Fibroblast of mammary gland (primary cell): ENCODE data around the gene INTS4.
A peak's percentile ranks its signal among the peaks of the same experiment; 100 is the strongest.
"Not testable (repeated sequence)": the region's sequence is repeated elsewhere in the genome, so short reads cannot be mapped to it uniquely, and the experiment has no call there.

Experiments
- DNase-seq: peaks from one replicate; pipeline ENCODE4 v3.0.0-alpha.2; 2010; ENCODE audit warnings: low read depth
- H3K4me3 ChIP-seq: 2 replicates; pipeline ENCODE4 v1.5.1; 2011; ENCODE audit warnings: low read depth, mild to moderate bottlenecking, low read length, moderate library complexity; ENCODE audit not compliant: control insufficient read depth
- CTCF ChIP-seq: conservative IDR thresholded peaks from 2 replicates; pipeline ENCODE4 v1.5.1; 2011; ENCODE audit warnings: low read depth, low read length, inconsistent platforms; ENCODE audit not compliant: control insufficient read depth, insufficient read depth

The INTS4 gene

GRCh38 chr11:77930334-77931208 is 63.9 kb downstream of the INTS4 start:
- H3K4me3 ChIP-seq = not testable (repeated sequence)
- peak; percentile 16 for DNase-seq

GRCh38 chr11:77917713-77918112 is 76.8 kb downstream of the INTS4 start:
- DNase-seq, H3K4me3 ChIP-seq: not testable (repeated sequence)

- peak; percentile 86 for DNase-seq
- not testable (repeated sequence) for H3K4me3 ChIP-seq
Observed at GRCh38 chr11:77914307-77914791, 80.1 kb downstream of the INTS4 start.

GRCh38 chr11:77913608-77914306 is 80.7 kb downstream of the INTS4 start:
- not testable (repeated sequence) for H3K4me3 ChIP-seq, DNase-seq

GRCh38 chr11:77910828-77911227 is 83.6 kb downstream of the INTS4 start:
- DNase-seq, H3K4me3 ChIP-seq: not testable (repeated sequence)

GRCh38 chr11:77909277-77909676 is 85.2 kb downstream of the INTS4 start:
- no peak for DNase-seq
- no peak overlapping the region for H3K4me3 ChIP-seq
- TF ChIP-seq CTCF = no peak

- DNase-seq = no peak
- H3K4me3 ChIP-seq = no peak overlapping the region
- TF ChIP-seq CTCF = no peak
Observed at GRCh38 chr11:77908835-77909234, 85.6 kb downstream of the INTS4 start.

- DNase-seq = not testable (repeated sequence)
Observed at GRCh38 chr11:77894949-77895348, 99.5 kb downstream of the INTS4 start.

GRCh38 chr11:77891703-77892102 is 102.8 kb downstream of the INTS4 start:
- not testable (repeated sequence) for H3K4me3 ChIP-seq, DNase-seq

More at GRCh38 chr11:77894949-77895348, 99.5 kb downstream of the INTS4 start:
- H3K4me3 ChIP-seq = not testable (repeated sequence)

- DNase-seq = peak; percentile 46
- not testable (repeated sequence) for H3K4me3 ChIP-seq
Observed at GRCh38 chr11:77891256-77891655, 103.2 kb downstream of the INTS4 start.

- DNase-seq = peak; percentile 63
- not testable (repeated sequence) for H3K4me3 ChIP-seq
Observed at GRCh38 chr11:77890619-77891056, 103.8 kb downstream of the INTS4 start.

- peak; percentile 24 for DNase-seq
- not testable (repeated sequence) for H3K4me3 ChIP-seq
Observed at GRCh38 chr11:77890100-77890614, 104.3 kb downstream of the INTS4 start.

- DNase-seq, H3K4me3 ChIP-seq: not testable (repeated sequence)
Observed at GRCh38 chr11:77889045-77889444, 105.4 kb downstream of the INTS4 start.
